VCaP (cell line): ENCODE measurements around the gene RAB26.
"Not testable (repeated sequence)": the region's sequence is repeated elsewhere in the genome, so short reads cannot be mapped to it uniquely, and the experiment has no call there.

Experiments
- H3K27ac ChIP-seq: fragments of 450-650 bp; 2 replicates; pipeline ENCODE4 v1.5.1; 2017
- TF ChIP-seq, protein P1 (sequence below): fragments of 450-650 bp; conservative IDR thresholded peaks from 2 replicates; pipeline ENCODE4 v1.5.1; 2017; ENCODE audit warnings: mild to moderate bottlenecking, moderate library complexity

RAB26 gene

DNA sequence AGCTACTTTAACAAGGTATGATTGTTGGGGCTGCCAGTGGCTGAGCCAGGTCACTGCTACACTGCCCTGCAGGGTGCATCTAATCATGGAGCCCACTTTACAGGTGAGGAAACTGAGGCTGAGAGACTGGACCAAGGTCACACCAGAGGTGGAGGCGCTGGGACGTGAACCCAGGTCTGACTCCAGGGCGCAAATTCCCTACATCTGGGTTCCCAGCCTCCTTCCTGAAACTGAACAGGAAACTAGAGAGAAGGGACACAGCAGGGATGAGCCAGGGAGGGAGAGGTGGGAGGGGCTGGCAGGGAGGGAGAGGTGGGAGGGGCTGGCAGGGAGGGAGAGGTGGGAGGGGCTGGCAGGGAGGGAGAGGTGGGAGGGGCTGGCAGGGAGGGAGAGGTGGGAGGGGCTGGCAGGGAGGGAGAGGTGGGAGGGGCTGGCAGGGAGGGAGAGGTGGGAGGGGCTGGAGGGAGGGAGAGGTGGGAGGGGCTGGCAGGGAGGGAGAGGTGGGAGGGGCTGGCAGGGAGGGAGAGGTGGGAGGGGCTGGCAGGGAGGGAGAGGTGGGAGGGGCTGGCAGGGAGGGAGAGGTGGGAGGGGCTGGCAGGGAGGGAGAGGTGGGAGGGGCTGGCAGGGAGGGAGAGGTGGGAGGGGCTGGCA is 20.7 kb upstream of the RAB26 start:
- H3K27ac ChIP-seq = 0 out of 2 replicates have a peak overlapping the region, but pooled peaks have one; percentile 19

DNA sequence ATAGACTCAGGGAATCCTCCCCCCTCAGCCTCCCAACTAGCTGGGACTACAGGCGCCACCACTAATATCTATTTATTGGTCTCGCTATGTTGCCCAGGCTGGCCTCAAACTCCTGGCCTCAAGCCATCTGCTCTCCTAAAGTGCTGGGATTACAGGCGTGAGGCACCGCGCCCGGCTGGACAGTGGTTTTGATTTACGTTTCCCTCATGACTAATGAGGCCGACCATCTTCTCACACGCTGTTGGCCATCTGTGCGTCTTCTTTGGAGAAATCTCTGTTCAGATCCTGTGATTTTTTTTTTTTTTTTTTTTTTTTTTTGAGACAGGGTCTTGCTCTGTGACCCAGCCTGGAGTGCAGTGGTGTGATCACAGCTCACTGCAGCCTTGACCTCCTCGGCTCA is 19.2 kb upstream of the RAB26 start:
- not testable (repeated sequence) for H3K27ac ChIP-seq

DNA sequence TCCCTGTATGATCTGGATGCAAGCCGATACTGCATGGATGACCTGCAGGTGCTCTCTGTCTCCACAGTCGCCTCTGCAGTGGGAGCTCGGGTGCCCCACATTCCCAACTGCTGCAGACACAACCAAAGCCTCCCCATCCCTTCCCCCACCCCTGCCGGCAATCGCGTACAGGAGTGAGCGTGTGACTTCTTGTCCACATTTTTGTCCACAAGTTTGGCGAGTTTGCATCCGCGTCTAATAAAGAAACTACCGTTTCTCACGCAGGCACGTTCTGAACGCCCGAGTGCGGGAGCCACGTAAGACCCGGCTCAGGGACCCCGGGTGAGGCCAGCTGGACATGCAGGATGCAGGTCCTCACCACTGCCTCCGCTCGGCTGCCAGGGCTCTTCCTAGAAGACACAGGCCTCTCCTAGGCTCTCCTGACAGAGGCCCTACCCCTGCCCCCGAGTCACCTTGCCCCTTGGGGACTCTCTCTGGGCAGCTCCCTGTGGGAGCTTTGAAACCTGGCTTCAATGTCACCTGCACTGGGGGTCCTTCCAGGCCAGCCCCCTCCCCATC is 18.5 kb upstream of the RAB26 start:
- H3K27ac ChIP-seq = not testable (repeated sequence)

DNA sequence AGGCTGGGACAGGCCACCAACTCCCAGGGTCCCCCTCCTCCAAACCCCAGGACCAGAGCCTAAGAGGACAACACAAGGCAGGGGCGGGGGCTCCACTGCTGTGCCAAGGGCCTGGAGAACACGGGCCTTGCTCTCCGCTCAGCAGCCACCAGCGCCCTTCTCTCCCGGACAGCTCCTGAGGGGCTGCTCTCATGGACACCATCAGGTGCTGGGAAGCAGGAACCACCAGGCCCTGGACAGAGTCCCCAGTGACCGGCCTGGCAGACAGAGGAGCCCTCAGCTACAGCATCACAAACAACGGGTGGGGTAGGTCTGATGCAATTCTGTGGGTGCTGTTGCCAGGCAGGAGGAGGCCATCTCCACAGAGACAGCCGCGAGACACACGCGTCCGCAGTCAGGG is 14.6 kb upstream of the RAB26 start:
- not testable (repeated sequence) for H3K27ac ChIP-seq

DNA sequence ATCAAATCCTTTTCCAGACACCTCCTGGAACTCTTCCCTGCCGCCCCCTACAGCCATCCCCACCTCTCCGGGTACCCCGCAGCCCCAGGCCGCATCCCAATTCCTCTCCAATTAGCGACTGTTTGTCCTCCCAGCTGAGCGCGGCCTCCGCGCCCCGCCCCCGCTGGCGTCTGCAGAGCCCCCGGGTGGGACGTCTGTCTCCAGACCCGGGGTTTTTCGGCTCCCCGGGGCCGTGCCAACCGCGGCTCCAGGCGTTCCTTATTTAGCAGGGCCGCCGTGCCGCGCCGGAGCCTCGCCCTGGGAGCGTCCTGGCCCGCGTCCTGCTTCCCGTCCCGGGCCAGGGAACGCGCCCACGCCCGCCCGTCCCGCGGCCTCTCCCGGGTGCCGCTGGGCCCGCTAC is 13.4 kb upstream of the RAB26 start:
- peak overlapping the region; percentile 45; the same call in 1 of the 2 replicates for H3K27ac ChIP-seq

DNA sequence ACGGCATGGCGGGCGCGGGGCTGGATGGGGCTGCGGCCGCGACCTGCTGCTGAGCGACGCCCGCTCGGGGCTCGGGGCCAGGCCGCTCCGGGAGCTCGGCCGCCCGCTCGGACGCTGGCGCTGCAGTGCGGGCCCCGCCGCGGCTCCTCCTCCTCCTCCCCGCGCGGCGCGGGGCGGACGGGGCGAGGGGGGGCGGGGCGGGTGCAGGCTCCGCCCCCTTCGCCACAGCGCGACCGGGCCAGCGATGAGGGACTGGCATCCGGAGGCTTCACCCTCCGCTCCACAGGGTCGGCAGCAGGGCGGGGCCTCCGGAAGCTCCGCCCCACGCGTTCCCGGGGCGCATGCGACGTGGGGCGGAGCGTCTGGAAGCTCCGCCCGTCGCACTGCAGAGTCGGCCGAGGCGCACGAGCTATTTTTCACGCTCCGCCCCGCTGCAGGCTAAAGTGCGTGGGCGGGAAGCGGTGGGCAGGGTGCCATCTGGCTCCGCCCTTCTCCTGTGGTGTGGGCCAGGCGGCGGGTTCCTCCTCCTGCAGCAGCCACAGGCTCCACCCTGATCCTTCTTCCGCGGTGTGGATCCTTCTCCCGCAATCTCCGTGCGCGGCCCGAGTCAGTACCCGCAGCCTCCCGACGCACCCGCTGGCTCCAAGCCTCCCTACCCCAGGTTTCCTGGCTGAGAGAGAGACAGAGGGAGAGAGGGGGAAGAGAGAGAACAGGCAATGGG is 12.5 kb upstream of the RAB26 start, which contains the start of gene PKD1:
Gene PKD1 (minus strand): TSS at position 129 of the 721 bp plus-strand sequence. CDS start 209 bp downstream, outside the sequence.
- peak within 1 kb of the TSS; percentile 45; the same call in 1 of the 2 replicates for H3K27ac ChIP-seq

DNA sequence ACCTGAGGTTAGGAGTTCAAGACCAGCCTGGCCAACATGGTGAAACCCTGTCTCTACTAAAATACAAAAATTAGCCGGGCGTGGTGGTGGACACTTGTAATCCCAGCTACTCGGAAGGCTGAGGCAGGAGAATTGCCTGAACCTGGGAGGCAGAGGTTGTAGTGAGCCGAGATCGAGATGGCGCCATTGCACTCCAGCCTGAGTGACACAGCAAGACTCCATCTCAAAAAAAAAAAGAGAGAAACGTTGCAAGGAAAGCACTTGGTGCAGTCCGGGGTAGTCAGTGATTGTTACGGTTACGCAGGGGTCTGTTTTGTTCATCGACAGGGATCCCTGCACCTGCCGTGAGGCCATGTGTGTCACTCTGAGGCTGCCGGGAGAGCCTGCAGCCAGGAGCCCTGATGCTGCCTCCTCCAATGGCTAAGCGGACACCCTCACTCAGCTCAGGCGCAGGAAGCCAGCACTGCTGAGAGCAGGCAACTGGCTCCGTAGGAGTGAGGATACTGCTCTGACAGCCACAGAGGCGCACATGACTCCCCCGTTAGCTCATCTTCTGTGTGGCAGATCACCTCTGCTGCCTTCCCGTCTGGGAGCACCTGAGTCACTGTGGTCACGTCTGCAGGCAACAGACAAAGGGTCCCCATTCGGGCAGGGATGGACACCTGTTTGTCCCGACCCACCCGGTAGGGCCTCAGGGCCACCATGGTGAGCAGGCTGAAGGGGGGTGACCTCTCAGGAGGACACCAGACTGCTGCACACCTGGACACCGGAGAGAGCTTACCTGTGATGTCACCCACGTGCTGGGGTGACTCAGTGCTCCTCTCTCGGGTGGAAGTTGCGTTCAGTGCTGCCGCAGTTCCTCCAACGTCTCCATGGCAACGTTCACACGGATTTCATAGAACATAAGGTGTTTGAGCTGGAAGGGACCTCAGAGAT is 5.2 kb upstream of the RAB26 start:
- TF ChIP-seq, protein P1, sequence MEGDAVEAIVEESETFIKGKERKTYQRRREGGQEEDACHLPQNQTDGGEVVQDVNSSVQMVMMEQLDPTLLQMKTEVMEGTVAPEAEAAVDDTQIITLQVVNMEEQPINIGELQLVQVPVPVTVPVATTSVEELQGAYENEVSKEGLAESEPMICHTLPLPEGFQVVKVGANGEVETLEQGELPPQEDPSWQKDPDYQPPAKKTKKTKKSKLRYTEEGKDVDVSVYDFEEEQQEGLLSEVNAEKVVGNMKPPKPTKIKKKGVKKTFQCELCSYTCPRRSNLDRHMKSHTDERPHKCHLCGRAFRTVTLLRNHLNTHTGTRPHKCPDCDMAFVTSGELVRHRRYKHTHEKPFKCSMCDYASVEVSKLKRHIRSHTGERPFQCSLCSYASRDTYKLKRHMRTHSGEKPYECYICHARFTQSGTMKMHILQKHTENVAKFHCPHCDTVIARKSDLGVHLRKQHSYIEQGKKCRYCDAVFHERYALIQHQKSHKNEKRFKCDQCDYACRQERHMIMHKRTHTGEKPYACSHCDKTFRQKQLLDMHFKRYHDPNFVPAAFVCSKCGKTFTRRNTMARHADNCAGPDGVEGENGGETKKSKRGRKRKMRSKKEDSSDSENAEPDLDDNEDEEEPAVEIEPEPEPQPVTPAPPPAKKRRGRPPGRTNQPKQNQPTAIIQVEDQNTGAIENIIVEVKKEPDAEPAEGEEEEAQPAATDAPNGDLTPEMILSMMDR = no peak
- no peak overlapping the region for H3K27ac ChIP-seq

DNA sequence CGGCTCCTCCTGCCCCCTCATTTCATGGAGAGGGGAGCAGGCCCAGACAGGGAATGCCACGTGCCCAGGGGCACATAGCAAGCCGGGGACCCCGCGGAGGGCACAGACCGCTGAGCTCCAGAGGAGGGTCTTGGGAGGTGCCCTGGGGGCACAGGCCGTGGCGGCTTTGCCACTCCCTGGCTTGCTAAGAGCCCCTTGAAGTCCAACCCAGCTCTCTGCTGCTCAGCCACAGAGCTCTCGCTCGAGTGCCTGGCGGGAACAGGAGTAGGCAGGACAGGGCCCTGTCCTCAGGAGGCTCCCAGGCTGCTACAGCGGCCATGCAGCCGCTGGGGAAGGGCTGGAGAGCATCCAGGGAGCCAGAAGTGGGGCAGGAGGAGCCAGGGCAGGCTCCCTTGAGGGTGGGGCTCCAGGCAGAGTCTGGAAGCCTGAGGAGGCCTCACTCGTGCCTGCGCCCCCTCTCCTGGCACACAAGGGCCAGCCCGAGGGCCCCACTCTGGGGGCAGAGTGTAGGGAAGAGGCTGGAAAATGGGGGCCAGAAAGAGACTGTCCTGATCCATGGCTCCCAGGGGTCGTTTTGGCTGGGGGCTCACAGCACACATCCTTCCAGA is 4.4 kb upstream of the RAB26 start:
- no peak overlapping the region for H3K27ac ChIP-seq
- TF ChIP-seq, protein P1 = no peak

DNA sequence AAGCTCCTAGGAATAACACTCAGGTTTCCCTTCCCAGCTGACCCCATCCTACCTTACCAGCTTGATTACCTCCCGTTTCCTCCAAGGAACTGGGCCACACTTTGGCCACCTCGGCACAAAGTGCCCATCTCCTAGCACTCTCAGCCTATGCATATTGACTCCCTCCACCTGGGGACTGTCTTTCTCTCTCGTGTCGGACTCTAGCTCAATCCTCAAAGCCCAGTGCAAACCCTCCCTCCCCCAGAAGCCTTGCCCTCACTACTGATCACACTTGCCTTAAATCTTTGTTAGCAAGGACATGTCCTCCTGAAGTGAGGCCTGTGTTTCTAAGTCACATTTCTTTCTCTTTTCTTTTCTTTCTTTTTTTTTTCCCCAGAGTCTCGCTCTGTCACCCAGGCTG is 2.6 kb upstream of the RAB26 start:
- TF ChIP-seq, protein P1 = no peak
- no peak overlapping the region for H3K27ac ChIP-seq

DNA sequence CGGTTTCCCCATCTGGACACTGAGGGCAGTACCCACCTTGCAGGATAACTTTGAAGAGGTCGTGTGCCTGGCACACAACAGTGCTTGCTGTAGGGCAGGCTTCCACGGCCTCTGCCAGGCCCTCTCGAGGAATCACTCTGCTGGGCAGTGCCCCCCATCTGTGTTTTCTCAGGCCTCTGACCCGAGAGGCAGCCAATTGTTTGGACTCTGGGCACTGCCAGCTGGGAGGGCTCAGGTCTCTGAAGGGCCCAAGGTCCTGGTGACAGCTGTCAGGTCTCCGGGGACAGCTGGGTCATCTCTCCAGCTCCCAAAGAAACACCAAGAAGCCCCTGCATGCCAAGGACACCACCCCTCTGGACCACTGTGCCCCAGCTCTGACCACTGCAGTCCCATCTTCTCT is 1.0 kb upstream of the RAB26 start:
- peak overlapping the region; percentile 89 for H3K27ac ChIP-seq
- TF ChIP-seq, protein P1 = no peak
